Measurements from ENCODE around the gene C16orf89.
"Not testable (repeated sequence)": the region's sequence is repeated elsewhere in the genome, so short reads cannot be mapped to it uniquely, and the experiment has no call there.

- not testable (repeated sequence) for TF ChIP-seq CTCF, POLR2A (IDR thresholded peaks at IDR 0.05)
These were observed 24.8 kb upstream of the C16orf89 start for GRCh38 chr16:5090592-5090991.
